GM18511 (cell line): ENCODE results near the gene PPAN.

ENCODE experiments used
- ATAC-seq: cut with Tn5 transposase; IDR thresholded peaks from one replicate; pipeline ENCODE4 v1.9.1; 2021; ENCODE audit warnings: mild to moderate bottlenecking, moderate library complexity; ENCODE audit not compliant: unreplicated experiment

Gene PPAN

DNA sequence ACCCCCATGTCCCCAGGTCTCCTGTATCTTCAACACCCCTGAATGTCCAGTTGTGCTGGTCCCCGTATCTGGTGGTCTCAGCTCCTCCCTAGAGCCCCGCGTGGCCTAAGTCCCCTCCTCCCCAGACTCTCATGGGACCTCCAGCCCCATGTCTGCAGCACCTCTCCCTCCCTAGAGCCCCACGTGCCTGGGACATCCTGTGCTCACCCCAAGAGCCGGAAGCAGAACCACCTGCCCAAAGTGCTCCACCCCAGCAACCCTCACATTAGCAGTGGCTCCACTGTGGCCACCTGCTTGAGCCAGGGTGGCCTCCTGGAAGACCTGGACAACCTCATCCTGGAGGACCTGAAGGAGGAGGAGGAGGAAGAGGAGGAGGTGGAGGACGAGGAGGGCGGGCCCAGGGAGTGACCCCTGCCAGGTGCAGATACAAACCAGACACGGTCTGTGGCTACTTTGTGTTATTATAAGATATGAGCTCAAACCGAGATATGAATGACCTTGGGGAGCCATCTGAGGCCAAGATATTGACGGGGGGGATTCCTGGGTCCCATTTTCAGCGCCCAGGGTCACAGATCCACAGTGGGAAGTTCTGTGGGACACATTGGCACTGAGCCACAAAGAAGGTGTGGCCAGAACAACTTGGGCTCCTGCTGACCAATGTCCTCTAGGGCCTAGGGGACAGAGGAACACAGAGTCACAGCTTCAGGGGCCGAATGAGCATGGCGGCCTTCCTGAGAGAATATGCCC lies 14.1 kb upstream of the PPAN start:
- ATAC-seq = no peak

DNA sequence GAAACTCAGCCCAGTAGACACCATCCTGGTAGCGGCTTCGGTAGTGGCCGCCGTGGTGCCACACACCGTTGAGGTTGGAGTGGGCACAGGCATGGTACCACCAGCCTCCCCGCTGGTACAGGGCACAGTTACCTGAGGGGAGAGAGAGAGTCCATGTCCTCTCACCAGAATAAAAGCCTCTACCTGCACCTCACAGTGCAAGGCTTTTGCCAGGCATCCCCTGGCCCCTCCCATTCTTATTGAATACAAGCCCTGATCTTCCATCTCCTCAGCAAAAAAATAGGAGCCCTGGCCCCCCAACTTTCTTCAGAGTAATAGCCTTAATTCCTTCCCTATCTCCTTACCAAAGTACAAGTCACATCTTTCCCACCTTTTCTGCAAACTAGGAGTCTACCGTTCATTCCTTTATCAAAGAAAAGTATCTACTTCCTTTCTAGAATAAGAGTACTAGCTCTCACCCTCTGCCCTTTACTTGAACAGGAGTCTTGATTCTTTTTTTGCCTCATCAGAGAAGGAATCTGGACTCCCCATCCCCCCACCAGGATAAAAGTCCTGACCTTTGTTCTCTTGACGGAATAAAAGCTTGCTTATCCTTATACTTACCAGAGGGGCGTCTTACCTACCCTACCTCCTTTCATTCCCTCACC lies 13.4 kb upstream of the PPAN start:
- no peak for ATAC-seq

DNA sequence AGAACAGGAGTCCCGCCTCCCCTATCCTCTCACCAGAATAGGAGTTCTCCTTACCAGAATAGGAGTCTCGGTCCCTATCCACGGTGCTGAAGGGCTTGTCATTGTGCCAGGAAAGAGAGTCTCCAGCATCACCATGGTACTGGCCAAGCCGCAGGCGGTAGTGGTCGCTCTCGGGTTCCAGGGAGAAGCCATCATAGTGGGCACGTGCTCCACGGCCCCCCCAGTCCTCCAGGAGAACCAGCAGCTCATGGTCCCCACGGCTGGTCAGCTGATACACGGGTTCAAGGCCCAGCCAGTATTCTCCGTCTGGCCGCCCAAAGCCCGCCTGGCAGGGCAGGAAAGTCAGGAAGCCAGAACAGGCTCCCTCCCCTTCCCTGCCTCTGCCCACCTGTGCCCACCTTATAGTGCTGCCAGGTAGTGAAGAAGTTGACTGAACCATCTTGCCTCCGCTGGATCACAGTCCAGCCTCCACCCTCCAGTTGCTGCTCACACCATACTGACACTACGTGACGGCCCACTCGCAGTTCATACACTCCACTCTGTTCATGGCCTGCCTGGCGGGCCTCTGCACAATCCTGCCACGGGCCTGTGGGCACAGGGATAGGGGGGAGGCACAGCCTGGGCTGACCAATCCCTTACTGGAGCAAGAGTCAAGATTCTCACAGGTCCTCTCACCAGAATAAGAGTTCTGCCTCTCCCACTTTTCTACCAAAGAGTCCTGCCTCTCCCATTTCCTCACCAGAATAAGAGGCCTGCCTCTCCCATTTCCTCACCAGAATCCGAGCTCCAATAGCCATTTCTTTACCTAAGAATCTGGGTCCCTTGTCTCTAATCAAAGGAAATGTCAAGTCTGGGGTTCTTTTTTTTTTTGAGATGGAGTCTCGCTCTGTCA lies 12.6 kb upstream of the PPAN start:
- no peak for ATAC-seq

DNA sequence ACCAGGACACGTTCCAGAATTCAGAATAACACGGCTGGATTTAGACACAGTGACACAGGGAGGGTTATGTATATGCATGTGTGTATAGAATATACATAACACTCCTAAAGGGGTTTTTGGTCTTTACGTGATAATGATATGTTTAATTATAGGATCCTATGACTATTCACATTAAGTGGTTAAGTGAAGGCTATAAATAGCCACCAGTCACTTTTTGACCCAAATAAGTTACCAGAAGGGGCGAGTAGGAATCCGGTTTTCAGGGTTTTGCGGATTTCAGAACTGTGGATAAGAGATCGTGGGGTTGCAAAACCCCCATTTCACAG lies 10.6 kb upstream of the PPAN start:
- no peak for ATAC-seq

DNA sequence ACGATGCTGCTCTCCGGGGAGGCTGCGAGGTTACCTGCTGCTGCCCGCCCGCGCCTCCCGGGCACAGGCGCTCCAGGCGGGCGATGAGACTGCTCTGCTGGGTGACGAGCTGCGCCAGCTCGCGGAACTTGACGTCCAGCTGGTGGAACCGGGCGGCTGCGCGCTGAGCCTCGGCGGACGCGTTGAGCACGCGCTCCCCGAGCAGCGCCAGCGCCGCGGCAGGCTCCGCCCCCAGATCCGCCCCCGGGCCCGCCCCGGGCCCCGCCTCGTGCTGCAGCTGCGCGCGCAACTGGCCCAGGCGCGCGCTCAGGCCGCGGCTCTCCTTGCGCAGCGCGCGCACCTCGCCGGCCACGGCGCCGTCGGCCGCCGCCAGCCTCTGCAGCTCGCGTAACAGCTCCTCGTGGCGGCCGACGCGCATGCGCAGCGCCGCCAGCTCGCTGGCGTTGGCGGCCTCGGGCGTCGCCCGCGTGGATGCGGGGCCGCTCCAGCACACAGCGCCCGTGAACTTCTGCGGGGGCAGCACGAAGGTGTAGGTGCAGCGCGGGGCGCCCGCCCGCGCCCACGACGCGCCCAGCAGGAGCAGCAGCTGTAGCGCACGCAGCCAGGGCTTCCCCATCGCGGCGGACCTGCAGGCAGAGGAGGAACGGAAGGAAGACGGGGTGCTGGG lies 10.1 kb upstream of the PPAN start:
- peak; percentile 78 for ATAC-seq

DNA sequence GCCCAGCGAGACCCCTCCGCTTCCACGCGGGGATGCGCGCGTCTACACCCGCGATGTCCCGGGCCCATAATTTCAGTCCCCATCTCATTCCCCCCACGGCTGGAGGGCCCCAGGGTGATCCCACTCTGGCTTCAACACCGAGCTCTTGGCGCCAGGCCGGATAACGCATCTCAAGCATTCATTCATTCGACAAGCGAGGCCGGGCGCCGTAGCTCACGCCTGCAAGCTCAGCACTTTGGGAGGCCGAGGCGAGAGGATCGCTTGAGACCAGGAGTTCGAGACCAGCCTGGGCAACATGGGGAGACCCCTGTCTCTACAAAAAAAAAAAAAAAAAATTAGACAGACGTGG lies 9.6 kb upstream of the PPAN start:
- no peak for ATAC-seq

DNA sequence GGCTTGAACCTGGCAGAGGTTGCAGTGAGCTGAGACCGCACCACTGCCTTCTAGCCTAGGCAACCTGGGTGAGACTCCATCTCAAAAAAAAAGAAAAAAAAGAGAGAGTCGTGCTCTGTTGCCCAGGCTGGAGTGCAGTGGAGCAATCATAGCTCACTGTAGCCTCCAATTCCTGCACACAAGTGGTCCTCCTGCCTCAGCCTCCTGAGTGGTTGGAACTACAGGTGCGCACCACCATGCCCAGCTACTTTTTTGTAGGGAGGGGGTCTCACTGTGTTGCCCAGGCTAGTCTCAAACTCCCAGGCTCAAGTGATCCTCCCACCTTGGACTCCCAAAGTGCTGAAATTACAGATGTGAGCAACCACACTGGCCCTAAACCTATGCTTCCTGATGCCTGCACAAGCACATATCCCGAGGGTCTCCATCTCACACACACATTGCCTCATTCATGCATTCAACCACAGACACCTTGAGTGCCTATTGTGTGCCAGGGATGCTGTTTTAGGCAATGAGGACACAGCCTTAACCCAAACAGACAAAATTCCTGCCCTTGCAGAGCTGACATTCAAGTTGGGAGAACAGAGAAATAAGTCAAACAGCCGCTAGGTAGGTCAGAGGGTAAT lies 5.9 kb upstream of the PPAN start:
- ATAC-seq = no peak

DNA sequence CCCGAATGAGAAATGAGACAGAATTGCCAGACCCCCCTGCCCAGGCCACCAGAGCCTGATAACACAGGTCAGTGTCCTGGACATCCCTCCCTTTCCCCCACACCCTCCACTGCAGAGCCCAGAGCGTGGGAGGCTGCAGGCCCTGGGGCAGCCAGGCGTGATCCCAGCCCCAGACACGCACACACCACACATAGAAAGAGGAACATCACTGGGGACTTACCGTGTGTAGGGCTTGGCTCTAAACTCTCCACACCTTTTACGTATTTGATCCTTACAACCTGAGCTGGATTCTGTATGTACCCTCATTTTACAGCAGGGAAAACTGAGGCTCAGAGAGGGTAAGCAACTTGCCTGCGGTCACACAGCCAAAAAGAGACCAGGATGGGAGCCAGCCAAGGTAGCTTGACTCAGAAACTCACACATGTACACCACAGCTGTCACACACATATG lies 3.4 kb upstream of the PPAN start:
- ATAC-seq = peak; percentile 34

DNA sequence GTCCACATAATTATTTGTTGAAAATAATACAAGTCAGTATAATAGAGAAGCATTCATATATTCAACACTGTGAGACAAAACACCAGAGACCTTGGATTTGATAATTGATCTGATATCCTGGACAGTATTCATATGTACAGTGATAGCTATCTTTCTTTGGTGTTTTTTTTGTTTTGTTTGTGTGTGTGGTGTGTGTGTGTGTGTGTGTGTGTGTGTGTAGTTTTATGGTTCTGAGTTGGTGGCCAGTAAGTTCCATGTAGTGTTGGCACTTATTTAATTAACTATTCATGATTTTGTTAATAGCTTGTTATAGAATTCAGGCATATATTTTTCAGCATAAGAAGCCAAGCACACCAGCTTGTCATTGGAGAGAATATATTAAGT lies 2.0 kb upstream of the PPAN start:
- ATAC-seq = no peak

DNA sequence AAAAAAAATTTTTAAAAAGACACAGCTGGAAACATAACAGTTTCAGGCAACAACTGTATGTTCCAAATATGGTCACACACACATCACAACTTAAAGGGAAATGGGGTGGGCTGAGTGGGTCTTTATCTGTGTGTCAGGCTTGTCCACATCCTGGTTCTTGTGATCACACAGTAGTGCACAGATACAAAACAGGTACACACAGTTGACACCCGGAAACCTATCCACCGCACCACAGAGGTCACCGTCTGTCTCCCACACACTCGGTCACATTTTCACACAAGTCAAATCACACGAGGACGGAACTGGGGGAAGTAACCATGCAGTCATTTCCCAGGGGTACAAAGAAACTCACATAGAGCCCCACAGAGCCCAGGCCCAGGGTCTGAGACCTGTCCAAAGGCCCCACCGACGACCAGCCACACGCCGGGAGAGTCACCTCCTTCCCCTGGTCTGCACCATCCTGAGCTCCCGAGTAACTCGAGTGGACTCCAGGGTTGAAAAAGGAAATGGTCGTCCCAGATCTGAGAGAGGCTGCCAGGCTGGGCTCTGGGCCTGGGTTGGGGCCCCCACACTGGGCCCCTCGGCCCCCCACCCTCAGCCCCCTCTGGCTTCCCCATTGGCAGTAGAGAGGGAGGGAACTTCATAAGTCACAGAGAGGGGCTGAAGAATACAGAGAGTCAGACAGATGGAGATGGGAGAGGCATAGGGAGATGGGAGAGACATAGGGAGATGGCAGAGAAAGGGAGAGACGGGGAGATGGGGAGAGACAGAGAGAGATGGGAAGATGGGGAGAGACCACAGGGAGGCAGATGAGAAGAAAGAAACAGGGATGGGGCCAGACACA lies 1.3 kb upstream of the PPAN start:
- ATAC-seq = peak; percentile 37

DNA sequence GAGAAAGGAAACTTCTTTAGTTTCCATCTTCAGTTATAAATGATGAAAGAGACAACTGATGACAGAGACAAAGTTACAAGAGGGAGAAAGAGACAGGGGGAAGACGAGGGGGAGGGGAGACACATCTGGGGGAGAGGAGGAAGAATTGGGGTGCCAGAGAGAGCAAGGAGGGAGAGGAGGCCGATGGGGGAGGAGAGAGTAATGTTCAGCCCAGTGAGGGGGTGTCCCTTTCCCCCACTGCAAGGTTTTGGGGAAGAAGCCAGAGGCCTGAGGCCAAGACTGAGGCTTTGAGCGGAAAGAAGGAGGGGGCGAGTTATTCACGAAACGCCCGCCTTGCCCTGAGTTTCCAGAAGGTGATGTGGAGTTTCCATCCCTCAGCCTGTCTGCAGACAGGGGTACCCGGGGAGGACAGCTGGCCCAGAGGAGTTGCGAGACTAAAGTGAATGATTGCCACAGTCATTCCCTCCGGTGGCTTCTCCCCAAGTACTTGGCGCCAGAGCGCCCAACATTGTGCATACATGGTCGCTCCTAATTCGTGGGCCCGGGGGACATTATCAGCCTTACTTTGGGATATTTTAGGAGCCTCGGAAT lies 558 bp upstream of the PPAN start:
- ATAC-seq = peak; percentile 23

DNA sequence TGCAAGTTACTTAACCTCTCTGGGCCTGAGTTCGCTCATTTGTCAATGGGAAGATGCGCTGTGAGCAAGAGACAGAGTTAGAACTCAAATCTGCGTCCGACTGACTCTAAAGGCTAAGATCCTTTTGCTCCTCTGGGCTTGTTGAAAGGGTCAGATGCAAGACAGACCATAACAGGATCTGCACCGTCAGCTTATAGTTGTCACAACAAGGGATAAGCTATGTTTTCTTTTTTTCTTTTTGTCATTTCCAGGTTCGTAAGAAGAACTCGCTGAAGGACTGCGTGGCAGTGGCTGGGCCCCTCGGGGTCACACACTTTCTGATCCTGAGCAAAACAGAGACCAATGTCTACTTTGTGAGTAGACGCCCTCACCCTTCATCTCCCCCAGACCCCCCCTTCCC lies 1.1 kb downstream of the PPAN start:
- no peak for ATAC-seq

DNA sequence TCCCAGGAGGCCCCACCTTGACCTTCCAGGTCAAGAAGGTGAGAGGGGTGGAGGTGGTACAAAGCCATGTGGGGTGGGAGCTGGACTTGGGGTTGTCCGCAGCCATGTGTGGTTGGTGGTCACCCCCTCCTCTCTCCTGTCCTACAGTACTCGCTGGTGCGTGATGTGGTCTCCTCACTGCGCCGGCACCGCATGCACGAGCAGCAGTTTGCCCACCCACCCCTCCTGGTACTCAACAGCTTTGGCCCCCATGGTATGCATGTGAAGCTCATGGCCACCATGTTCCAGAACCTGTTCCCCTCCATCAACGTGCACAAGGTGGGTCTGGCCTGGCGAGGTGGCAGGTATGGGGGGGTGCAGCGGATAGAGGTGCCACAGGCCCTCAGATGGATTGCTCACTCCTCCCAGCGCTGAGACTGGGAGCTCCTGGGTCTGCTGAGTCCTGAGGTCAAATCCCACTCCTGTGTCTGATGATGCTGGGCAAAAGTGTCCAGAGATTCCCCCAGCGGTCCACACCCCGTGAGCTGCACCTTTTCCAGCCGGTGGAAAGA lies 1.7 kb downstream of the PPAN start:
- no peak for ATAC-seq

DNA sequence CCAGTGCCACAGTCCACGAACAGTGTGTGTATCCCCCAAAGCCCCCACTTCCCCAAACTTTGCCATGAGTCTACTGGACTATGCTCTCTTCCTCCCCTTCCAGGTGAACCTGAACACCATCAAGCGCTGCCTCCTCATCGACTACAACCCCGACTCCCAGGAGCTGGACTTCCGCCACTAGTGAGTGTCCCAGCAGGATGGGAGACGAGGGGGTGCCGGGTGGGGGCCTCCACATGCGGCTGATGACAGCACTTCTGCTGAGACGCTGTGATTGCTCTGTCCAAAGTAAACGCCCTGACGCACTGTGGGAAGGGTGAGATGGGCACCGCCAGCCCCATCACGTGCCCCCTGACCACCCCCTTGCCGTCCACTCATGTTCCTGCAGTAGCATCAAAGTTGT lies 3.4 kb downstream of the PPAN start:
- no peak for ATAC-seq

DNA sequence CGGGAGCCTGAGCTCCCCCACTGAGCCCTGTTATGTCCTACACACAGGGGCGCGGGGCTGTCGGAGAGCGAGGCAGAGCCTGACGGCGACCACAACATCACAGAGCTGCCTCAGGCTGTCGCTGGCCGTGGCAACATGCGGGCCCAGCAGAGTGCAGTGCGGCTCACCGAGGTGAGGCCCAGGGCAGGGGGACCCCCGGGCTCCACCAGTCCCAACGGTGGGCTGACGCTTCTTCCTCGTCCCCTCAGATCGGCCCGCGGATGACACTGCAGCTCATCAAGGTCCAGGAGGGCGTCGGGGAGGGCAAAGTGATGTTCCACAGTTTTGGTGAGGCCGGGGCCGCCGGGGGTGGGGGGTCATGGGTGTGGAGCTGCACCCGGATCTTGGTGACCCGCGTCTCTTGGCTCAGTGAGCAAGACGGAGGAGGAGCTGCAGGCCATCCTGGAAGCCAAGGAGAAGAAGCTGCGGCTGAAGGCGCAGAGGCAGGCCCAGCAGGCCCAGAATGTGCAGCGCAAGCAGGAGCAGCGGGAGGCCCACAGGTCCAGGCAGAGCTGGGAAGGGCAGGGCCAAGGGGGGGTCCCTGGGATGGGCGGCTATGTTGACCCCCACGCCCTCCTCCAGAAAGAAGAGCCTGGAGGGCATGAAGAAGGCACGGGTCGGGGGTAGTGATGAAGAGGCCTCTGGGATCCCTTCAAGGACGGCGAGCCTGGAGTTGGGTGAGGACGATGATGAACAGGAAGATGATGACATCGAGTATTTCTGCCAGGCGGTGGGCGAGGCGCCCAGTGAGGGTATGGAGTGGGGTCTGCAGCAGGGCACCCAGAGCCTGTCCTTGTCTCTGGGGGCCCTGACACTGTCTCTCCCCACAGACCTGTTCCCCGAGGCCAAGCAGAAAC lies 4.2 kb downstream of the PPAN start:
- no peak for ATAC-seq

DNA sequence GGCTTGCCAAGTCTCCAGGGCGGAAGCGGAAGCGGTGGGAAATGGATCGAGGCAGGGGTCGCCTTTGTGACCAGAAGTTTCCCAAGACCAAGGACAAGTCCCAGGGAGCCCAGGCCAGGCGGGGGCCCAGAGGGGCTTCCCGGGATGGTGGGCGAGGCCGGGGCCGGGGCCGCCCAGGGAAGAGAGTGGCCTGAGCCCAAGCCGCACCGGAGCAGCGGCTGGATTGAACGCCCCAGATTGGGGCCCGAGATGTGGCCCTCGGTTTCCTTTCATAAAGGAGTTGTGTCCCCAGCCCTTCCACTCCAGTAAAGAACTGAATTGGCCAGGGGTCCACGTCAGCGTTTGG lies 4.8 kb downstream of the PPAN start:
- ATAC-seq = no peak

DNA sequence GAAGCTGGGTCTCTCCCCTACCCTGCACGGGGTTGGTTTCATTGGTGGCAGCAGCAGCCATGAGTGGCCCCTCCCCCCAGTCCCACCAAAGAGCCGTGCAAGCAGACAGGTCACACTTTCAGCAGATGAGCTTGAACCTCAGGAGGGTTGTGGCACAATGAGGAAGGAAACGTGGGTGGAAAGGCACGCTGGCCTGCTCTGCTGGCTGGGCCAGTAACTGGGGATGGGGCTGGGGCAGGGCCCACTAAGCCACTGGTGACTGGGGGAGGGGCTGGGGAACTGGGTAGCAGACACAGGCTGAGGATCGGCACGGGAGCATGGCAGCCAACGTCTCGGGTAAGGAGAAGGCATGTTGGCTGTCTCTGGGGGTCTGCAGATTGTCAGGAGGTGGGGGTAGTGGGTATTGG lies 5.2 kb downstream of the PPAN start, which contains the start of gene P2RY11:
Gene P2RY11 (plus strand): TSS at position 289 of the 407 bp plus-strand sequence. CDS start 29 bp downstream, at position 318.
- ATAC-seq = peak; percentile 42

DNA sequence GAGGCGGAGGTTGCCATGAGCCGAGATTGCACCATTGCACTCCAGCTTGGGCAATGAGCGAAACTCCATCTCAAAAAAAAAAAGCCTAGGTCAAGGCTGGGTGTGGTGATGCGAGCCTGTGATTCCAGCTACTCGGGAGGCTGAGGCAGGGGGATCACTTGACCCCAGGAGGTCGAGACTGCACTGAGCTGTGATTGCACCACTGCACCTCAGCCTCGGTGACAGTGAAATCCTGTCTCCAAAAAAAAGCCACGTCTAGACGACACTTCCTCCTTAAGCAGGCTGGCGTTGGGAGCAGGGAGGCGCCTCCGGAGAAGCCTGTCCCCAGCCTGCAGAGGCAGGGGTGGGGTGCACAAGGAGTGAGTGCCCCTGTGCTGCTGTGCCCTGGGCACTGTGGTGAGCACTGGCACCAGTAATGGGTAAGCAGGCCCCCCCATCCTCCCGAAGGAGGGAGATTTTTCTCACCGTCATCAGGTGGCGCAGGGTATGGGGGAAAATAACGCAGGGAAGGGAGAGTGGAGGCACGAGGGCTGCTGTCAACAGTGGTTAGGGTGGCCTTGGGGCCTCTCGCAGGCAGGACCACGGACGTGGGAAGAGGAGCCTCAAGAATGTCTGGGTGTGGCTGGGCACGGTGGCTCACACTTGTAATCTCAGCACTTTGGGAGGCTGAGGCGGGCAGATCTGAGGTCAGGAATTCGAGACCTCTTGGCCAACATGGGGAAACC lies 6.0 kb downstream of the PPAN start:
- no peak for ATAC-seq
